ENCODE measurements around the gene SSBP3.

DNA sequence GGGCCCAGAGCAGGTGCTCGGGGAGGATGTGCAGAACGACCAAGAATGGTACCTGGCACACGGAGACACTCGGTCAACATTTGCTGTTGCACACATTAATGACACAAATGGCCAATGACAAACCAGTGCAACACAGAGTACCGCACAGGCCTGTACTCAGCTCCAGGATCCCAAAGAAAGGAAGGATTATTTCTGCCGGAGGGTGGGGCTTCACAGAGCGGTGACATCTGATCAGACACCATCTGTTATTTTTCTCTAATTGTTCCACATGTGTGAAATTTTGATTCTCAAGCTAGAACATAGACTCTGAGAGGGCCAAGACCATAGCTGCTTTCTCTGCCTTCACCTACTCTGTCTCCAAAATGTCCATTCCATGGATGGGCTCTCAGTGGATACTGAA lies 105.8 kb downstream of the SSBP3 start:
- TF ChIP-seq SPI1 (IDR thresholded peaks at IDR 0.05; ENCODE audit: borderline replicate concordance, low read depth) (no peak), POLR2AphosphoS5 (IDR thresholded peaks at IDR 0.05; ENCODE audit: low read depth) (no peak), GABPA (IDR thresholded peaks at IDR 0.05; ENCODE audit: low read depth) (no peak)
- TF ChIP-seq, protein P1, sequence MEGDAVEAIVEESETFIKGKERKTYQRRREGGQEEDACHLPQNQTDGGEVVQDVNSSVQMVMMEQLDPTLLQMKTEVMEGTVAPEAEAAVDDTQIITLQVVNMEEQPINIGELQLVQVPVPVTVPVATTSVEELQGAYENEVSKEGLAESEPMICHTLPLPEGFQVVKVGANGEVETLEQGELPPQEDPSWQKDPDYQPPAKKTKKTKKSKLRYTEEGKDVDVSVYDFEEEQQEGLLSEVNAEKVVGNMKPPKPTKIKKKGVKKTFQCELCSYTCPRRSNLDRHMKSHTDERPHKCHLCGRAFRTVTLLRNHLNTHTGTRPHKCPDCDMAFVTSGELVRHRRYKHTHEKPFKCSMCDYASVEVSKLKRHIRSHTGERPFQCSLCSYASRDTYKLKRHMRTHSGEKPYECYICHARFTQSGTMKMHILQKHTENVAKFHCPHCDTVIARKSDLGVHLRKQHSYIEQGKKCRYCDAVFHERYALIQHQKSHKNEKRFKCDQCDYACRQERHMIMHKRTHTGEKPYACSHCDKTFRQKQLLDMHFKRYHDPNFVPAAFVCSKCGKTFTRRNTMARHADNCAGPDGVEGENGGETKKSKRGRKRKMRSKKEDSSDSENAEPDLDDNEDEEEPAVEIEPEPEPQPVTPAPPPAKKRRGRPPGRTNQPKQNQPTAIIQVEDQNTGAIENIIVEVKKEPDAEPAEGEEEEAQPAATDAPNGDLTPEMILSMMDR (IDR thresholded peaks at IDR 0.05; ENCODE audit: insufficient read depth, low read length) = no peak

Data from HL-60 (cell line).